HG03175 (cell line): ENCODE measurements around the gene ASH1L.
"Not testable (repeated sequence)": the region's sequence is repeated elsewhere in the genome, so short reads cannot be mapped to it uniquely, and the experiment has no call there.

ENCODE experiments used
- ATAC-seq: cut with Tn5 transposase; IDR thresholded peaks from one replicate; pipeline ENCODE4 v1.9.1; 2021; ENCODE audit warnings: mild to moderate bottlenecking, moderate library complexity; ENCODE audit not compliant: unreplicated experiment

ASH1L gene

DNA sequence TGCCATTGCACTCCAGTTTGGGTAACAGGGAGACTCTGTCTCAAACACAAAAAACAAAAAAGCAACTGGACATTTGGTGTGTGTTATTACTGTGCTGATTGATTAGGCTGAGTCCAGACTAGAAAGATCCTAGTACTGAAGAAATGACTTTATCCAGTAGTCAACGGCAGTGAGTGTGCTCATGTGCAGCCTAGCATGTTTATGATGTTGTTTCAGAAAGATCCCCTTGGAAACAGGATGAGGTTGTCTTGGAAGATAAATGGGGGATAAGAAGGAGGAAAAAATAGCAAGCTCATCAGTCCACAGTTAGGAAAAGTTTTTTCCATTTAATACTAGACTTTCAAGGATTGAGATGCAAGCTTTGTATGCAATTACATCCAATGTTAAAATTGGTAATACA lies 227.6 kb downstream of the ASH1L start:
- no peak for ATAC-seq

DNA sequence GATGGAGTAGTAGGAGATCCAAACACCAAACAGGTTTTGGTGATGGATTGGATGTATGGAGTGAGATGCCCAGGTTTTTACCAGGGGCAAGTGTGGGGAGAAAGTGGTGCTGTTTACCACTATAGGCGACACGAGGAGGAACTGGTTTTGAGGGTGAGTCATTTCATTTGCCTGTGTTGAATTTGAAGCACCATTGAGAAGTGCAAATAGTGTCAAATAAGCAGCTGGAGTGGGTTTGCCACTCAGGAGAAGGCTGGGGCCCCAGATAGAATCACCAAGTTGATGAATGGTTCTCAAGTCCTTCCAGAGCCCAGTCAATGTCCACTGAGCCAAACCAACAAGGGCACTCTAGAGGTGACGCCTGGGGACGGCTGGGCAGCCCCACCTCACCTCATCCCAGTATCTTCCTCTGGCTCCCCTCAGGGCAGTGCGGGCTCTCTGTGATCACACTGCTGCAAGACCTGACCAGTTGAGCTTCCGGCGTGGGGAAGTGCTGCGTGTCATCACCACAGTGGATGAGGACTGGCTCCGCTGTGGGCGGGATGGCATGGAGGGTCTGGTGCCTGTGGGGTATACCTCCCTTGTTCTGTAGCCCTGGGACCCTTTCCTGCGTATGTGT lies 232.5 kb downstream of the ASH1L start:
- no peak for ATAC-seq

DNA sequence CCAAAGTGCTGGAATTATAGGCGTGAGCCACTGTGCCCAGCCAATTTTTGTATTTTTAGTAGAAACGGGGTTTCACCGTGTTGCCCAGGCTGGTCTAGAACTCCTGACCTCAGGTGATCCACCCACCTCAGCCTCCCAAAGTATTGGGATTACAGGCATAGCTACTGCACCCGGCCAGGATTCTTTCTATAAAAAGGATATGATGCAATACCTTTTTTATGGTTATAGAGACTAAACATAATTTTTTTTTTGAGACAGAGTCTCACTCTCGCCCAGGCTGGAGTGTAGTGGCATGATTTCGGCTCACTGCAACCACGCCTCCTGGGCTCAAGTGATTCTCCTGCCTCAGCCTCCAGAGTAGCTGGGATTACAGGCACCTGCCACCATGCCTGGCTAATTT lies 233.7 kb downstream of the ASH1L start:
- not testable (repeated sequence) for ATAC-seq

DNA sequence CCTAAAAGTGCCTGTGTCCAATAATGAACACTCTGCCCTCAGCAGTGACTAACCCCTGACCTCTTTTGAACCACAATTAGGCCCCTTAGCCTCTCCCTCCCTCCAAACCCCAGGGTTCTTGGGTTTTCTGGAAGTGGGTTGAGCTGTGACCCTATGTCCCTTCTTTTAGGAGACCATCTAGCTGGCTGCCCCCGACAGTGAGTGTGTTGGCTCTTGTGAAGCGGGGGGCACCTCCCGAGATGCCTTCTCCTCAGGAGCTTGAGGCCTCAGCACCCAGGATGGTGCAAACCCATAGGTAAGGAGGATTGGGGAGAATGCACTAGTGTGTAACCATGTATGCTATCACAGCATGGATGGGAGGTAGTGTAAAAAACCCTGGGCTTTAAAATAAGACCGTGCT lies 234.6 kb downstream of the ASH1L start:
- ATAC-seq: no peak

DNA sequence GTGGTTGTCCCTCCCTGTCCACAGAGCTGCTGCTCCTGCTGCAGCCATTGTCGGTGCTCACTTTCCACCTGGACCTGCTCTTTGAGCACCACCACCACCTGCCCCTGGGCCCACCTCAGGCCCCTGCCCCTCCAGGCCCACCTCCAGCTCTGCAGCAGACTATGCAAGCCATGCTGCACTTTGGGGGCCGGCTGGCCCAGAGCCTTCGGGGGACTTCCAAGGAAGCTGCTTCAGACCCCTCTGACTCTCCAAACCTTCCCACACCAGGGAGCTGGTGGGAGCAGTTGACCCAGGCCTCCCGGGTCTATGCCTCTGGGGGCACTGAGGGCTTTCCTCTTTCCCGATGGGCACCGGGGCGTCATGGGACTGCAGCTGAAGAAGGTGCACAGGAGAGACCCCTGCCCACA lies 236.0 kb downstream of the ASH1L start:
- no peak for ATAC-seq

DNA sequence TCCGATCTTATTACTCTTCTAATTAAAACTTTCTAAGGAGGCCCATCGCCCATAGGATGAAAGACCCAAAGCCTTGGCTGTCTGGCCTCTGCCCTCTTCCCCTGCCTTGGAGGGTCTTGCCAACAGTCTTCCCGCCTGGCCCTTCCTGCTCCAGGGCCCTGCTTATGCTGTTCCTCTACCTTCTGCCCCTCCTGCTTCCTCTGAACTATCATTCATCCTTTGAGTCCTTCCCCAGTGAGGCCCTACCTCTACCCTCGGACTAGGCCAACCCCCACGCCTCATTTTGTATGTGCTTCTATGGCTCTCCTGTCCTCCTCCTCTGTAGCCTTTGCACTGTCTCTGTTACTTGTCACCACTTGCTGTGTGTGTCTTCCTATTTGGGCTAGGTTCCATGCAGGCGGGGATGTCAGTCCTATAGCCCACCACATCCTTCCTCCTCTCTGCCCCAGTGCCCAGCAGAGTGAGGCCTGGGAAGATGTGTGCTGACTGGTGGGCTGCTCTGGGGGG lies 236.5 kb downstream of the ASH1L start:
- ATAC-seq: no peak

DNA sequence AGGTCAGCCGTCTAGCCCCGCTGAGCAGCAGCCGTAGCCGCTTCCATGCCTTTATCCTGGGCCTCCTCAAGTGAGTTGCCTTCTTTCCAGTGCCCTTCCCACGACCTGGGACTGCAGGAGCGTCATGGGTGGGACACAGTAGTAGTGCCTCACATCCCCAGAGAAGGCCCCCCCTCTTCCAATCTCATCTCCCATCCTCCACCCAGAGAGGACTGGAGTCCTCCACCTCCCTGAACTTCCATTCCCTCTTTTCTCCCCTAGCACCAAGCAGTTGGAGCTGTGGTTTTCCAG lies 237.1 kb downstream of the ASH1L start:
- no peak for ATAC-seq

DNA sequence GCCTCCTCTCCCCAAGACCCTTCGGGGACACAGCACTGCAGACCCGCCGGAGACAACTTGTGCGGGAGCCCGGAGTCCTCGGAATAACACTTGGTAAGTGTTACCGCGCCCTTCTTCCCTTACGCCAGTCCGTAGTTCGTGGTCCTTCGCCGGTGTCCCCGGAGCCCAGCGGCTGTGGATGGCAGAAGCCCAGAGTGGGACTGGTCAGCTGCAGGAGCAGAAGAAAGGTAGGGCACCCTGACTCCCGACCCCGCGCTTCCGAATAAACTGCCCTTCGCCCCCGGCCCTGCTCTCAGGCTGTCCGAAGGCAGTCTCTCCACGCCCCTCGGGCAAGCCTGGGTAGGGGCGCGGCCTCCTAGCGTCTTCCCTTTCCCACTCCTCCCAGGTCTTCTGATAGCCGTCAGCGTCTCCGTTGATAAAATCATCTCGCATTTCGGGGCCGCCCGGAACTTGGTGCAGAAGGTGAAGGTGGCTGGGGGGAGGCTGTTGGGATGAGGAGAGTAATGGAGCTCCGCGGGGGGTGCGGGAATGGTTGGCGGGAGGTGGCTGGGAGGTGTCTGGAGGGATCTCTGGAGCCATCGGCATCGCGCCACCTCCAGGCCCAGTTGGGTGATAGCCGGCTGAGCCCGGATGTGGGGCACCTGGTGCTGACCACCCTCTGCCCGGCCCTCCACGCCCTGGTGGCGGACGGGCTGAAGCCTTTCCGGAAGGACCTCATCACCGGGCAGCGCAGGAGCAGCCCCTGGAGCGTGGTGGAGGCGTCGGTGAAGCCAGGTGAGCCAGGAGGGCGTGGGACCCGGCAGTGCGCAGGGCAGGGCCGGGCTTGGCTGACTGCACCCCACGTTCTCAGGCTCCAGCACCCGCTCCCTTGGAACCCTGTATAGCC lies 237.6 kb downstream of the ASH1L start:
- ATAC-seq: no peak

DNA sequence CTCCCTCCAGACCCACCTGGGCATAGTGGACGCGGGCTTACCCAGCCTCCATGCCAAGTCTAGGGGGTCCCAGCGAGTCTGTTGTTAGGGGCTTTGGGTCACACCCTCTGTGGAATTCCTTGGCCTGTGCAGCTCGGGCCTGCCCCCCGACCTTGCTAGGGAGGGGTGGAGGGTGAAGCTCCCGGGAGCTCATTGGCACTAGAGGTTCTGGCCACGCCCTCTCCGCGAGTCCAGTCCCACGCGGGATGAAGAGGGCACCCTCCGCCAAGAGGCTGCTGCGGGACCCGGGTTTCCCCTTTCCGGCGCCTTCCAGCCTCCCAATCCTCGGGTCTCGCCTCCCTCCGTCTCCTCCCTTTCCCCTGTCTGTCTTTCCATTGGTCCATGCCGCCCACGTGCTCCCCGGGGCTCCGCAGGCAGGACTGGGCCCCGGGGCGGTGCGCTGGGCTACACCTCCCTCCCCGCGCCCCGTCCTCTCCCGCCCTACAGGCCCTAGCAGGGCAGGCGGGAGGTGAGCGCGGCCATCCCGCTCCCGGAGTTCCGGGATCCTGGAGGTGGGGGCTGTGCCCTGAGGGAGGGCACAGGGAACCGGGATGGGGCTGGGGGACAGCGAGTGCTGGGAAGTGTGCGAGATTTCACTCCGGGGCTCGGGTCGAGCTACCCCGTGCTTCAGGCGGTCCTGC lies 238.4 kb downstream of the ASH1L start:
- peak; percentile 75 for ATAC-seq

DNA sequence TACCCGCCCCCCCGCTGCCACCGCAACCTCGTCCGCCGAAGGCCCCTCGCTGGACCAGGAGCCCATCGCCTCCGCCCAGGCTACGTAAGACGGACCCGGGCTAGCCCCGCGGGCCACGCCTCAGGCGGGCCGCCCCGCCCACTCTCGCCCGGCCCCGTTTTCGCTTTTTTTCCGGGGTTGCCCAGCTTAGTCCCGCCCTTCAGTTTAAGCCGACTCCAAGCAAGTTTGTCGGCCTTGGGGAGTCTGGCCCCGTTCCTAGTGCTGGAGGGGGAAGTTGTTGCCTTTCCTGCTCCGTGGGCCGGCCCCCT lies 238.9 kb downstream of the ASH1L start:
- peak; percentile 46 for ATAC-seq

DNA sequence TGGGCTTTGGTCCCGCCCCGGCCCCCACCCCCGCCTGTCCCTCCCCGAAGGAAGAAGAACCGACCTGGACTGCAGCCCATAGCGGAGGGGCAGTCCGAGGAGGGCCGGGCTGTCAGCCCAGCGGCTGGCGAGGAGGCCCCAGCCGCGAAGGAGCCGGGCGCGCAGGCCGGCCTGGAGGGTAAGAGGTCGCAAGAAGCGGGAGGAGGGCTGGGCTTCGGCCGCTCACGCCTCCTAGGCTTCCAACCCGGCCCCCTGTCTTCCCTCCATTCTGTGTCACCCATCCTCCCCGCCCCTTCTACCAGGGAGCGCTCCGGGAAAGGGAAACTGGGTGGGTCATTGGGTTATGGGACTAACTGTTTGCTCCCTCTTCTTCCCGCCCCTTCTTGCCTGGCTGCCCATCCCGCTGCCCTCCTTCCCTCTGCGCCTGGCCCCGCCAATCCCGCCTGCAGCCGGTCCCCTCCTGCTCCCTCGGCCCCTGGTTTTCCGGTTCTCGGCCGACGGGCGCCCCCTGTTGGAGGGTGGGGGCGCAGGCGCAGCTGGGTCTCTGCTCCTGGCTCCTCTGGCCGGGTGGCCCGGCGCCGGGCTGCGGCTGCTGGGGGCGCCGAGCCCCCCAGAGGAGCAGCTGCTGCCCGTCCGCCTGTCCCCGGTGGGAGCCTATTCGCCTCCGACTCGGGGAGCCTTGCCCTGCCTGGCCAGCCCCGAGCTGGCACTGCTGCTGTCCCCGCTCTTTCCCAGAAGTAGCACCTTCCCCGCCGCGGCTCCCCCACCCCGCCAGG lies 239.5 kb downstream of the ASH1L start:
- peak; percentile 43 for ATAC-seq

DNA sequence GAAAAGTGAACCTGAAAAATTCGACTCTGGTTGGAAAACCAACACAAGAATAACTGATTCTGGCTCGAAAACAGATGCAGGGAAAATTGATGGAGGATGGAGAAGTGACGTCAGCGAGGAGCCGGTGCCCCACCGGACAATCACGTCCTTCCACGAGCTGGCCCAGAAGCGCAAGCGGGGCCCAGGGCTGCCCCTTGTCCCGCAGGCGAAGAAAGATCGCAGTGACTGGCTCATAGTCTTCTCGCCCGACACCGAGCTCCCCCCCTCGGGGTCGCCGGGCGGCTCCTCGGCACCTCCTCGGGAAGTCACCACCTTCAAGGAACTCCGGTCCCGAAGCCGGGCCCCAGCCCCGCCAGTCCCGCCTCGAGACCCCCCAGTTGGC lies 240.0 kb downstream of the ASH1L start:
- no peak for ATAC-seq

DNA sequence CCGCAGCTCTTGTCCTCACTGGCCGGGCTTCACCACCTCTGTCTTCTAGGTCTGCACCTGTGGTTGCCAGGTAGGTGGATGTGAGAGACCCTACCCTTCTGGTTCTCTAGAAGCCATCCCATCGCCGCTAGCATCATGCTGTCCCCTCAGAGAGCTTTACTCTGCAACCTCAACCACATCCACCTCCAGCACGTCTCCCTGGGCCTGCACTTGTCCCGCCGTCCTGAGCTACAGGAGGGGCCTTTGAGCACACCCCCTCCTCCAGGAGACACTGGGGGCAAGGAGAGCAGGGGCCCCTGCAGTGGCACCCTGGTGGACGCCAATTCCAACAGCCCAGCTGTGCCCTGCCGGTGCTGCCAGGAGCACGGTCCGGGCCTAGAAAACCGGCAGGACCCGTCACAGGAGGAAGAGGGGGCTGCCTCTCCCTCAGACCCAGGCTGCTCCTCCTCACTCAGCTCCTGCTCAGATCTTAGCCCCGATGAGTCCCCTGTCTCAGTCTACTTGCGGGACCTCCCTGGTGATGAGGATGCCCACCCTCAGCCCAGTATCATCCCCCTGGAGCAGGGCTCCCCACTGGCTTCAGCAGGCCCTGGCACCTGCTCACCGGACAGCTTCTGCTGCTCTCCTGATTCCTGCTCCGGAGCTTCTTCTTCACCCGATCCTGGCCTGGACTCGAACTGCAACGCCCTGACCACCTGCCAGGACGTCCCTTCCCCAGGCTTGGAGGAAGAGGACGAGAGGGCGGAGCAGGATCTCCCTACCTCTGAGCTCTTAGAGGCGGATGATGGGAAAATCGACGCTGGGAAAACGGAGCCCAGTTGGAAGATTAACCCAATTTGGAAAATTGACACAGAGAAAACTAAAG lies 240.7 kb downstream of the ASH1L start:
- no peak for ATAC-seq

DNA sequence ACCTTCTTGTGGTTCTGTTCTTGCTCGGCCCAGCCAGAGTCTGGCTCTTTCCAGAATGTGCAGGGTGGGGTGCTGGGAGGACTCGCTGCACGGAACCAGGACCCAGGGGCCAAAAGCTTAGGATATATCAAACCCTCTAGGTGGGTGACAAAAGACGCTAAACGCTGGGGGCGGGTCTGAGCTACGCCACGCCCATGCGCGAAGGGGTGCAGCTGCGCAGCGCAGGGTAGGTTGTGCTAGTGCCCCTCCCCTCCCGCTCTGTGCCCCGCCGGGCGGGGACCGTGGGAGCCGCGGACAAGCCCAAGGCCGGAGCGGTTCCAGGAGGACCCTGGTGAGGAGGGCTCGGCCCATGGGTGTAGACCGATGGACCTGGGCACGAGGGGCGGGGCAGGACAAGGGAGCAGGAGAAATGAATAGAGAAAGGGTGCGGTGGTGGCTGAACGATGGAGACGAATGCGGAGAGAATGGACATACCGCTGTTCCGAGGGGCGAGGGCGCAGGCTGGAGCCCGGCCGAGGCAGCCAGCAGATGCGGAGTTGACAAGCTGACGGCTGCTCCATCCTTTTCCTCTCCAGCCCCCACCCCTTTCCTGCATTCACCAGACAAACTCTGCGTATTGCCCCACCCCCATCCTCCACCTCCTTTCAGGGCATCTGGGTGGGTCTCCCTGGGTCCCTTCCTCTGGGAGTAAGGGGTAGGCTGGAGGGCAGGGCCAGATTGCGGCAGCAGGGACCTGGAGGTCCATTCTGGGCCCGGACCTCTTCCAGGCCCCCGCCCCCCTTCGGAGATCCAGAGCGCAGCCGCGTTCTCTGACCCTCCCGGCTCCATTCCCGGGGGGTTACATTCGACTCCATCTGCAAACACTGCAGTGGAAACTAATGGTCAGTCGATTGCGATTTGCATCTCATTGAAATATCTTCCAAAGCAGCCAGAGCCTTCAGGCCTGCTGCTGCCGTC lies 241.7 kb downstream of the ASH1L start, which contains the start of gene RUSC1:
TSS of gene RUSC1 (plus strand) at position 234 of the 957 bp plus-strand sequence. CDS start 880 bp downstream, outside the sequence.
- no peak for ATAC-seq

DNA sequence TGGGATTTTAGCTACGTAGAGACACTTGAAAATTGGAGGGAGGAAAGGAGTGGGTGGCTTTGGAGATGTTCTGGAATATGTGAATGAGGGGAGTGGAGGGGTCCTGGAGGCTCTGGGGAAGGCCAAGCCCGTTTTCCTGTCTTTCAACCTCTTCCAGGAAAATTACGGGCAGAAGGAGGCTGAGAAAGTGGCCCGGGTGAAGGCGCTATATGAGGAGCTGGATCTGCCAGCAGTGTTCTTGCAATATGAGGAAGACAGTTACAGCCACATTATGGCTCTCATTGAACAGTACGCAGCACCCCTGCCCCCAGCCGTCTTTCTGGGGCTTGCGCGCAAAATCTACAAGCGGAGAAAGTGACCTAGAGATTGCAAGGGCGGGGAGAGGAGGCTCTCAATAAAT lies 242.4 kb downstream of the ASH1L start:
- ATAC-seq: no peak

DNA sequence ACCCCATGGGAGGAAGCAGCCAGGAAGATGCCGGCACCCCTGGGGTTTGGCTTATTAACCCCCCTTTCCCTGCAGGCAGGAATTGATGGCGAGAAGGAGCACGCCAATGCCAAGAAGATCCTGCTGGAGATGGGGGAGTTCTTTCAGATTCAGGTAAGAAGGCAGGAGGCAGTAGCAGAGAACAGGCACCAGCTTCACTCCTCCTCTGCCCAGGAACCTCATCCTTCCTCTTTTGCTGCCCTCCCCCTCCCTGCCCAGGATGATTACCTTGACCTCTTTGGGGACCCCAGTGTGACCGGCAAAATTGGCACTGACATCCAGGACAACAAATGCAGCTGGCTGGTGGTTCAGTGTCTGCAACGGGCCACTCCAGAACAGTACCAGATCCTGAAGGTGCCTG lies 243.1 kb downstream of the ASH1L start:
- no peak for ATAC-seq

DNA sequence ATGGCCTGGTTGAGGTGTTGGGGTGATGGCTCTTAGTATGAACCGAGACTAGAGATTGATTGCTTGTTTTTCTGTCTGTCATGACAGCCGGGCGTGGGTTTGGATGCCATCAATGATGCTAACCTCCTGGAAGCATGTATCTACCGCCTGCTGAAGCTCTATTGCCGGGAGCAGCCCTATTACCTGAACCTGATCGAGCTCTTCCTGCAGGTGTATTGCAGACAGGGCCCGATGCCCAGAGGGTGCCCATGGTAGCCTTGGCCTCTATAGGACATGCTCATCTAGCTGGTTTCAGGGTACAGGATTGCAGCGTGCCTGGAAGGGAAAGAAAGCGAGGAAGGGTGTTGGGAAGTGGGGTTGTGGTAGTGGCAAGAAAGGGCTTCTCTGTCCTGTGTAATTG lies 244.5 kb downstream of the ASH1L start:
- no peak for ATAC-seq

DNA sequence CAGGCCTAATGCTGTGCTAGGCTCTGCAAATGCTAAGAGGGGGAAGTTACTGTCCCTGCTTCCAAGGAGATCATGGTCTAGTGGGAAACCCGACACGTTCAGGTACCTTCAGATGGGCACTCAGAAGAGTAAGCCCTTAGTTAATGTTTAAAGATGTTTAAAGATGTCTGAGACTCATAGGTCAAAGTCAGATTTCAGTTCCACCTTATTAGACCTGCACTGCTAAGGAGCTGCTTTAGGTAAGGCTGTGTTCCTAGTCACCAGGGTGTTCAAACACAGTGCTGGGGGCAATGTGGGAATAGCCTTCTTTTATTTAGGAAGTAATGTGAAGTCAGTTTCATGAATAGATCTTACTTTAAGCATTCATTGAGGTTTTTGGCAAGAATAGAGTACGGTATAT lies 245.7 kb downstream of the ASH1L start:
- no peak for ATAC-seq

DNA sequence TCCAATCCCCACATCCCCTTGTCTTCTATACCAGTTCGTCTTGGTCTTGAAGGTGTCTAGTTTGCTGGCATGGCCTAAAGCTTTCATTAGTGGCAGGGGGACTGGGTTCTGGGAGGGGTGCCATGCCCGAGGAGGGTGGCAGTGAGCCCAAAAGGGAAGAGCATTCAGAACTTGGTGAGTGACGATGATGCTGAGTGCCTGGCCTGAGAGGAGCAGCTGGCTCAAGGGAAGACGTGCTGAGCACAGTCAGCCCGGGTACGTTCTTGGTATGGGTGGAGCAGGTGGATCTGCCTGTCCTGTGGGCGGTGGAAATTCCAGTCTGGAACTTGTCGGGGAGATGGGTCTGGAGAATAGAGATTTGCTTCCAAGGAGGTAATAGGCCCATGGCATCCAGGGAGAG lies 249.3 kb downstream of the ASH1L start:
- no peak for ATAC-seq
